Effector CD4-positive, alpha-beta T cell (primary cell): ENCODE measurements around the gene PCDHA8. TPM values are rescaled to one million over a fixed set of nuclear protein-coding genes. Genes with fewer than 3 reads are reported as not detected.
"Not testable (repeated sequence)": the region's sequence is repeated elsewhere in the genome, so short reads cannot be mapped to it uniquely, and the experiment has no call there.

Experiments used
- DNase-seq: peaks from one replicate; pipeline ENCODE4 v3.0.0-alpha.2; 2020
- total RNA-seq: gene quantifications from one replicate; lab custom pipeline; 2026; lab: John Stamatoyannopoulos, UW

PCDHA8 gene
- not detected for total RNA-seq

DNA sequence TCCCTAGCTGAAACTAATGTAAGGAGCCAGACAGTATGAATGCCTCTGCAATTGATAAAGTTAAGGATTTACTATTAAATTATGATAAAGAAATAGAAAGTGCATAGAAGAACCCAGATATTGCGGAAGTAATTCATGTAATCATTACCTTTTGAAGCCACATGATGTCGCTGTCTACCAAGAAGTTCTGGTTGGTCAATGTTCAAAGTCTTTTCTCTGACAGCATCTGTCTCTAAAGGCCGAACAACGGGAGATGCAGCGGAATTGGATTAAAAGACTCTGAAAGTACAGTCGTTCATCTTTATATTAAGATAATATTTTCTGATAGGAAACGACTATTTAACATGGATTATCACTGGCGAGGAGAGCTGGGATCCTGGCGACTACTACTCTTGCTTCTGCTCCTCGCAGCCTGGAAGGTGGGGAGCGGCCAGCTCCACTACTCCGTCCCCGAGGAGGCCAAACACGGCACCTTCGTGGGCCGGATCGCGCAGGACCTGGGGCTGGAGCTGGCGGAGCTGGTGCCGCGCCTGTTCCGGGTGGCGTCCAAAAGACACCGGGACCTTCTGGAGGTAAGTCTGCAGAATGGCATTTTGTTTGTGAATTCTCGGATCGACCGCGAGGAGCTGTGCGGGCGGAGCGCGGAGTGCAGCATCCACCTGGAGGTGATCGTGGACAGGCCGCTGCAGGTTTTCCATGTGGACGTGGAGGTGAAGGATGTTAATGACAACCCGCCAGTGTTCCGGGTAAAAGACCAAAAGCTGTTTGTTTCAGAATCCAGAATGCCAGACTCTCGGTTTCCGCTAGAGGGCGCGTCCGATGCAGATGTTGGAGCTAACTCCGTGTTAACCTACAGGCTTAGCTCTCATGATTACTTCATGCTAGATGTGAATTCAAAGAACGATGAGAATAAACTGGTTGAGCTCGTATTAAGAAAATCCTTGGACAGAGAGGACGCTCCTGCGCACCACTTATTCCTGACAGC lies at the start of gene PCDHA8:
TSS of gene PCDHA8 (plus strand) at position 210 of the 985 bp plus-strand sequence. CDS start at position 345, 135 bp downstream.
- DNase-seq = no peak

DNA sequence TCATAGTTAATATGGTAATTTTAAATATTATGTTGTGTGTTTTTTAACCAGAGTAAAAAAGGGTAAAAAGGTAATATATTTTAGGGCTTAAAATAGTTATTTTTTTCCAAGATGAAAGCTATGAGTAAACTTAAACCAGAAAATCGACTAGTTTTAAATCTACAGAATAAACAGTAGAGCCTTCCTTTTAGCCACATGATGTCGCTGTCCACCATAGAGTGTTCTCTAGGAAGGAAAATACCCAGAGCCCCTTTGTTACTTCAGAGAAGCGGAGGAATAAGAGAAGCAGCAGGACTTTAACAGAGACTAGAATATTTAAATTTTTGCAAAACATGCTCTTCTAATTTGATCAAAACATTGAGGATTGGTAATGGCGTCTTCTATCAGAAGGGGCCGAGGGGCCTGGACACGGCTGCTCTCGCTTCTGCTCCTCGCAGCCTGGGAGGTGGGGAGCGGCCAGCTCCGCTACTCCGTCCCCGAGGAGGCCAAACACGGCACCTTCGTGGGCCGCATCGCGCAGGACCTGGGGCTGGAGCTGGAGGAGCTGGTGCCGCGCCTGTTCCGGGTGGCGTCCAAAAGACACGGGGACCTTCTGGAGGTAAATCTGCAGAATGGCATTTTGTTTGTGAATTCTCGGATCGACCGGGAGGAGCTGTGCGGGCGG lies 46.3 kb upstream of the PCDHA8 start, which contains the start of gene PCDHA2:
TSS of gene PCDHA2 (plus strand) at position 258 of the 664 bp plus-strand sequence.
- no peak for DNase-seq

DNA sequence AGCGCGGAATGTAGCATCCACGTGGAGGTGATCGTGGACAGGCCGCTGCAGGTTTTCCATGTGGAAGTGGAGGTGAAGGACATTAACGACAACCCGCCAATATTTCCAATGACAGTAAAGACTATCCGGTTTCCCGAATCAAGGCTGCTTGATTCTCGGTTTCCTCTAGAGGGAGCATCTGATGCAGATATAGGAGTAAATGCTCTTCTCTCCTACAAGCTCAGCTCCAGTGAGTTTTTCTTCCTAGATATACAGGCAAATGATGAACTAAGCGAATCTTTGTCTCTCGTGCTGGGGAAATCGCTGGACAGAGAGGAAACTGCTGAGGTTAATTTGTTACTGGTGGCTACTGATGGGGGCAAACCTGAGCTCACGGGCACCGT lies 45.7 kb upstream of the PCDHA8 start:
- DNase-seq = no peak

- not testable (repeated sequence) for DNase-seq
Measured at GRCh38 chr5:140796072-140796717, 44.8 kb upstream of the PCDHA8 start.

DNA sequence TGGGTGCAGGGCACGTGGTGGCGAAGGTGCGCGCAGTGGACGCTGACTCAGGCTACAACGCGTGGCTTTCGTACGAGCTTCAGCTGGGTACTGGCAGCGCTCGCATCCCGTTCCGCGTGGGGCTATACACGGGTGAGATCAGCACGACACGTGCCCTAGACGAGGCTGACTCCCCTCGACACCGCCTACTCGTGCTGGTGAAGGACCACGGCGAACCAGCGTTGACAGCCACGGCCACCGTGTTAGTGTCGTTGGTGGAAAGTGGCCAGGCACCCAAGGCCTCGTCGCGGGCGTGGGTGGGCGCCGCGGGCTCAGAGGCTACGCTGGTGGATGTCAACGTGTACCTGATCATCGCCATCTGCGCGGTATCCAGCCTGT lies 44.3 kb upstream of the PCDHA8 start:
- DNase-seq = no peak

- no peak for DNase-seq
Measured at GRCh38 chr5:140800816-140801493, 40.0 kb upstream of the PCDHA8 start, which contains the start of gene PCDHA3. Gene PCDHA3 (plus strand): TSS chr5:140801057.

DNA sequence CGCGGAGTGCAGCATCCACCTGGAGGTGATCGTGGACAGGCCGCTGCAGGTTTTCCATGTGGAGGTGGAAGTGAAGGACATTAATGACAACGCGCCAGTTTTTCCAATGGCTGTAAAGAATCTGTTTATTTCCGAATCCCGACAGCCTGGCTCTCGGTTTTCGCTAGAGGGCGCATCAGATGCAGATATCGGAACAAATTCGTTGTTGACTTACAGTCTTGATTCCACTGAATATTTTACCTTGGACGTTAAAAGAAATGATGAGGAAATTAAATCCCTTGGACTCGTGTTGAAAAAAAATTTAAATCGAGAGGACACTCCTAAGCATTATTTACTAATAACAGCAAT lies 39.5 kb upstream of the PCDHA8 start:
- DNase-seq = no peak

- not testable (repeated sequence) for DNase-seq
Measured at GRCh38 chr5:140802381-140802780, 38.6 kb upstream of the PCDHA8 start.

DNA sequence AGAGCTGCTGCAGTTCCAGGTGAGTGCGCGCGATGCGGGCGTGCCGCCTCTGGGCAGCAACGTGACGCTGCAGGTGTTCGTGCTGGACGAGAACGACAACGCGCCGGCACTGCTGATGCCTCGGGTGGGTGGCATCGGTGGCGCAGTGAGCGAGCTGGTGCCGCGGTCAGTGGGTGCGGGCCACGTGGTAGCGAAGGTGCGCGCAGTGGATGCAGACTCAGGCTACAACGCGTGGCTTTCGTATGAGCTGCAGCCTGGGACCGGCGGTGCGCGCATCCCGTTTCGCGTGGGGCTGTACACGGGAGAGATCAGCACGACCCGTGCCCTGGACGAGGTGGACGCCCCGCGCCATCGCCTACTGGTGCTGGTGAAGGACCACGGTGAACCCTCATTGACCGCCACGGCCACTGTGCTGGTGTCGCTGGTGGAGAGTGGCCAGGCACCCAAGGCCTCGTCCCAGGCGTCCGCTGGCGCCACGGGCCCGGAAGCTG lies 38.2 kb upstream of the PCDHA8 start:
- DNase-seq = no peak

GRCh38 chr5:140806834-140807775 lies 33.9 kb upstream of the PCDHA8 start, which contains the start of gene PCDHA4:
Gene PCDHA4 (plus strand): TSS chr5:140807068.
- DNase-seq = no peak

DNA sequence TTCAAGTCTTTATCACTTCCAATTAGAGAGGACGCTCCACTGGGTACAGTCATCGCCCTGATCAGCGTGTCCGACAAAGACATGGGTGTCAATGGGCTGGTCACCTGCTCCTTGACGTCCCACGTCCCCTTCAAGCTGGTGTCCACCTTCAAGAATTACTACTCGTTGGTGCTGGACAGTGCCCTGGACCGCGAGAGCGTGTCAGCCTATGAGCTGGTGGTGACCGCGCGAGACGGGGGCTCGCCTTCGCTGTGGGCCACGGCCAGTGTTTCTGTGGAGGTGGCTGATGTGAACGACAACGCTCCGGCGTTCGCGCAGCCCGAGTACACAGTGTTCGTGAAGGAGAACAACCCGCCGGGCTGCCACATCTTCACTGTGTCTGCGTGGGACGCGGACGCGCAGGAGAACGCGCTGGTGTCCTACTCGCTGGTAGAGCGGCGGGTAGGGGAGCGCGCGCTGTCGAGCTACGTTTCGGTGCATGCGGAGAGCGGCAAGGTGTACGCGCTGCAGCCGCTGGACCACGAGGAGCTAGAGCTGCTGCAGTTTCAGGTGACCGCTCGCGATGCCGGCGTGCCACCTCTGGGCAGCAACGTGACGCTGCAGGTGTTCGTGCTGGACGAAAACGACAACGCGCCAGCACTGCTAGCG lies 32.6 kb upstream of the PCDHA8 start:
- not testable (repeated sequence) for DNase-seq

GRCh38 chr5:140808889-140809291 lies 32.1 kb upstream of the PCDHA8 start:
- DNase-seq = no peak

DNA sequence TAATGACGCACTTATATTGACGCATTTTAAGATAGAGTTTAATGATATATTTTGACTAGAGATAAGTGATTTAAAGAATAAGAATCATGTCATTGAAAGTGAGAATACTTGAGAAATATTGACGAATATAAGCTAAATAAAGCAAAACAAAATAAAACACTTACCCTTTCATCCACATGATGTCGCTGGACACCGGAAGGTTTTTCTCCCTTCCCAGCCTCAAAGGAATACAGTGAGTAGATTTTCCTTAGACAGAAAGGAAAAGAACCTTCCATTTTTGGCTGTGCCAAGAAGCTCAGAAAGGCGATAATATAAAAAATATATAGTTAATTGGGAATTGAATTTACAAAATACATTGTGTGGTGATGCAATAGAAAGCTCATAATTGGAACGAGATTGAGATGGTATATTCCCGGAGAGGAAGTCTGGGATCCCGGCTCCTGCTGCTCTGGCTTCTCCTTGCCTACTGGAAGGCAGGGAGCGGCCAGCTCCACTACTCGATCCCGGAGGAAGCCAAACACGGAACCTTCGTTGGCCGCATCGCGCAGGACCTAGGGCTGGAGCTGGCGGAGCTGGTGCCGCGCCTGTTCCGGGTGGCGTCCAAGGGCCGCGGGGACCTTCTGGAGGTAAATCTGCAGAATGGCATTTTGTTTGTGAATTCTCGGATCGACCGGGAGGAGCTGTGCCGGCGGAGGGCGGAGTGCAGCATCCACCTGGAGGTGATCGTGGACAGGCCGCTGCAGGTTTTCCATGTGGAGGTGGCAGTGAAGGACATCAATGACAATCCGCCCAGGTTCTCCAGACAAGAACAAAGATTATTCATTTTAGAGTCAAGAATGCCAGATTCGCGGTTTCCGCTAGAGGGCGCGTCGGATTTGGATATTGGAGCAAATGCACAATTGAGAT lies 19.4 kb upstream of the PCDHA8 start, which contains the start of gene PCDHA5:
TSS of gene PCDHA5 (plus strand) at position 239 of the 906 bp plus-strand sequence.
- DNase-seq = no peak

DNA sequence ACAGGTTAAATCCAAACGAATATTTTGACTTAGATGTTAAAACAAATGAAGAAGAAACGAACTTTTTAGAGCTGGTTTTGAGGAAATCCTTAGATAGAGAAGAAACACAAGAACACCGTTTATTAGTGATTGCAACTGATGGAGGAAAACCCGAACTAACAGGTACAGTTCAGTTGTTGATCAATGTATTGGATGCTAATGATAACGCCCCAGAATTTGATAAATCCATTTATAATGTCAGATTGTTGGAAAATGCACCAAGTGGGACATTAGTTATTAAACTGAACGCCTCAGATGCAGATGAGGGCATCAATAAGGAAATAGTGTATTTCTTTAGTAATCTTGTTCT lies 18.7 kb upstream of the PCDHA8 start:
- DNase-seq = no peak

DNA sequence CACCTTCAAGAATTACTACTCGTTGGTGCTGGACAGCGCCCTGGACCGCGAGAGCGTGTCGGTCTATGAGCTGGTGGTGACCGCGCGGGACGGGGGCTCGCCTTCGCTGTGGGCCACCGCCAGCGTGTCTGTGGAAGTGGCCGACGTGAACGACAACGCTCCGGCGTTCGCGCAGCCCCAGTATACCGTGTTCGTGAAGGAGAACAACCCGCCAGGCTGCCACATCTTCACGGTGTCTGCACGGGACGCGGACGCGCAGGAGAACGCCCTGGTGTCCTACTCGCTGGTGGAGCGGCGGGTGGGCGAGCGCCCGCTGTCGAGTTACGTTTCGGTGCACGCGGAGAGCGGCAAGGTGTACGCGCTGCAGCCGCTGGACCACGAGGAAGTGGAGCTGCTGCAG lies 18.0 kb upstream of the PCDHA8 start:
- DNase-seq = not testable (repeated sequence)

- DNase-seq = no peak
Measured at GRCh38 chr5:140823475-140823874, 17.5 kb upstream of the PCDHA8 start.

DNA sequence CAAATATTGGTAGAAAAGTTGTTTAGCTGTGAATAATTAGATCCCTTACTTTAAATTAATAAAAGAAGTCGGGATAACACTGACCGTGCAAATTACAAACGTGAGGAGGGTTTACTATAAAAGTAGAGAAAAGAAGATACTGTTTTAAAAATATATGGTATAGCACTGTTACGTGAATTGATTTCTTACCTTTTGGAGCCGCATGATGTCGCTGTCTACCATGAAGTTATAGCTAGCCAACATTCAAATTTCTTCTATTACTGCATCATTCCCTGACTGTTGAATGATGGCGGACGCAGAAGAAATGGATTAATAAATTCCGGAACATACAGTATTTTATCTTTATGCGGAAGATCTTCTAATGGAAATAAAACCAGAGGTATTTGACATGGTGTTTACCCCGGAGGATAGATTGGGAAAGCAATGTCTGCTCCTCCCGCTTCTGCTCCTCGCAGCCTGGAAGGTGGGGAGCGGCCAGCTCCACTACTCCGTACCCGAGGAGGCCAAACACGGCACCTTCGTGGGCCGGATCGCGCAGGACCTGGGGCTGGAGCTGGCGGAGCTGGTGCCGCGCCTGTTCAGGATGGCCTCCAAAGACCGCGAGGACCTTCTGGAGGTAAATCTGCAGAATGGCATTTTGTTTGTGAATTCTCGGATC lies 13.2 kb upstream of the PCDHA8 start, which contains the start of gene PCDHA6:
TSS of gene PCDHA6 (plus strand) at position 257 of the 658 bp plus-strand sequence. CDS start at position 389, 132 bp downstream.
- no peak for DNase-seq

GRCh38 chr5:140828362-140828737 lies 12.6 kb upstream of the PCDHA8 start:
- DNase-seq = no peak
